GM23248 (cell line): ENCODE measurements around the gene KCNH5. TPM values are rescaled to one million over a fixed set of nuclear protein-coding genes. Genes with fewer than 3 reads are reported as not detected.

Experiments used
- DNase-seq: peaks from one replicate; pipeline ENCODE4 v3.0.0-alpha.2; 2015
- H2AFZ ChIP-seq: fragments of 200-600 bp; sonication (generic); 2 replicates; pipeline ENCODE4 v1.6.1; 2016; ENCODE audit warnings: antibody characterized with exemption
- H3F3A ChIP-seq: fragments of 200-600 bp; sonication (generic); 2 replicates; pipeline ENCODE4 v1.6.1; 2016; ENCODE audit warnings: mild to moderate bottlenecking, antibody characterized with exemption, mixed run types; ENCODE audit not compliant: insufficient read depth
- H3K27ac ChIP-seq: fragments of 200-600 bp; sonication (generic); 2 replicates; pipeline ENCODE4 v1.5.1; 2016; ENCODE audit warnings: mild to moderate bottlenecking
- H3K27me3 ChIP-seq: fragments of 200-600 bp; sonication (generic); replicated peaks from 2 replicates; pipeline ENCODE4 v1.6.1; 2016; ENCODE audit warnings: mild to moderate bottlenecking; ENCODE audit not compliant: insufficient read depth
- H3K36me3 ChIP-seq: fragments of 200-600 bp; sonication (generic); 2 replicates; pipeline ENCODE4 v1.6.1; 2016; ENCODE audit warnings: low read depth, mild to moderate bottlenecking
- H3K4me1 ChIP-seq: fragments of 200-600 bp; sonication (generic); 2 replicates; pipeline ENCODE4 v1.6.1; 2016; ENCODE audit warnings: mild to moderate bottlenecking; ENCODE audit not compliant: insufficient read depth
- H3K4me2 ChIP-seq: fragments of 200-600 bp; sonication (generic); one replicate; pipeline ENCODE4 v1.6.1; 2016; ENCODE audit warnings: mild to moderate bottlenecking; ENCODE audit not compliant: unreplicated experiment
- H3K4me3 ChIP-seq: fragments of 200-600 bp; sonication (generic); 2 replicates; pipeline ENCODE4 v1.5.1; 2016; ENCODE audit warnings: mild to moderate bottlenecking
- H3K79me2 ChIP-seq: fragments of 200-600 bp; sonication (generic); 2 replicates; pipeline ENCODE4 v1.6.1; 2016; ENCODE audit warnings: mild to moderate bottlenecking; ENCODE audit not compliant: insufficient read depth
- H3K9ac ChIP-seq: fragments of 200-600 bp; sonication (generic); 2 replicates; pipeline ENCODE4 v1.6.1; 2016; ENCODE audit warnings: mild to moderate bottlenecking
- H3K9me2 ChIP-seq: fragments of 200-600 bp; sonication (generic); 2 replicates; pipeline ENCODE4 v1.6.1; 2016; ENCODE audit warnings: mixed run types, mild to moderate bottlenecking, moderate library complexity; ENCODE audit not compliant: insufficient read depth
- H3K9me3 ChIP-seq: fragments of 200-600 bp; sonication (generic); one replicate; pipeline ENCODE4 v1.6.1; 2017; ENCODE audit warnings: low read depth
- H4K20me1 ChIP-seq: fragments of 200-600 bp; sonication (generic); 2 replicates; pipeline ENCODE4 v1.6.0; 2016; ENCODE audit not compliant: insufficient read depth
- EZH2 ChIP-seq: fragments of 200-600 bp; sonication (generic); IDR thresholded peaks from 2 replicates; pipeline ENCODE4 v1.6.1; 2018; ENCODE audit warnings: antibody characterized with exemption, mild to moderate bottlenecking; ENCODE audit not compliant: insufficient read depth, poor library complexity, severe bottlenecking
- EZH2phosphoT487 ChIP-seq: fragments of 200-600 bp; sonication (generic); IDR thresholded peaks from 2 replicates; pipeline ENCODE4 v1.6.1; 2018; ENCODE audit warnings: antibody characterized with exemption, moderate library complexity, mild to moderate bottlenecking, low read depth; ENCODE audit not compliant: insufficient read depth
- WGBS, 2 experiments: methylation state at CpG; one replicate each; pipeline ENCODE4 v1.1.6; 2015 to 2017; ENCODE audit warnings: low lambda C conversion rate in 2 of 2, low coverage in 1 of 2; ENCODE audit errors: missing lambda C conversion rate in 2 of 2; 5-methylcytosine and 5-hydroxymethylcytosine counted together
- in situ Hi-C: fragments of 300-500 bp; cut with MboI; formaldehyde crosslinking; loops from 2 replicates; pipeline ENCODE4 v1.15.0; 2020
- polyA plus RNA-seq: library from polyadenylated mRNA; unstranded; fragments of >200 nt; fragmentation: Nextera tagmentation; extraction: Ambion mirVana; gene quantifications from 2 replicates; pipeline ENCODE4 v1.2.1, GENCODE V29; 2016
- total RNA-seq: library from RNA; depleted of rRNA; stranded (reverse); fragments of >200 nt; shearing (Covaris generic); gene quantifications from 2 replicates; pipeline ENCODE4 v1.2.3, GENCODE V29; 2014

Gene KCNH5
- total and polyA plus RNA-seq, 2 experiments from 2014 or later, result not detected

- in situ Hi-C loops, result no loop called here
Measured at GRCh38 chr14:62739647-62740046, 305.6 kb downstream of the KCNH5 start.

DNA sequence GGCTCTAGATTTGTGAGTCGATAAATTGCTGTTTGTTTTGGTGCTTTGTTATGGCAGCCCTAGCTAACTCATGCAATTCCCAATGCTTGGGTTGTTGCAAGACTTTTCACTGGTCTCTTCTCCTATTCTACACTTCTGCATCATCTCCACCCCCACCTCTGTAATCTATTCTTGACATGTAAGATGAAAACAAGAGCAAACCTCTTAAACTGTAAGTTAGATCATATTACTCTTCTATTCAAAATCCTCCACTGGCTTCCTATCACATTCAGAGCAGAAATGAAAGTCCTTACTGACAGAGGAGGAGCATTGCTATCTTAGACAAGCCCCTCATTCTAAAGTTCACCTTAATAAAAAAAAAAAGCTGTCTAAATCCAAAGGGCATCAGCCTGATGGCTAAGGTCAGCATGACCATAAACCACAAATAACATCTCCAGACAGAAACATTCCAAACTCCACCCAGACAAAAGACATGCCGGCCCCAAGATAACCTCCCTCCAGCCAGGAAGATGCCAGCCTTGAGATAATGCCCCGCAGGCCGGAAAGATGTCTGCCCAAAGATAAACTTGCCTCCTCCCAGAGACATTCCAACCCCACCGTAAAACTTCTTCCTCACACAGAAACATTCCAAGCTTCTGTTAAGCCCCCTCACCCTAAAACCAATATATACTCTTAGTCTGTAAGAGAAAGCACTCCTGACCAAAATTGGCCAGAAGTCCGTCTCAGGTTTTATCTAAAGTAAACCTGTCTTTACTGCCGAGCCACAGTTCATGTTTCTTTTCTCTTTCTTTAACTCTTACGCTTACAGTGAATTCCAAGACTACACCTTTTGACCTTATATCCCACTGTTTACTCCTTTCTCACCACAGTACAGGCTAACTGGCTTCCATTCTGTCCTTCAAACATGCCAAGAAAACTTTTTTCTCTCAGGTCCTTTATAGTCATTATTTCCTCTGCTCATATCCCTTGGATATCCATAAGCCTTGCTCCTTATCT is 308.9 kb downstream of the KCNH5 start:
- Histone ChIP-seq H2AFZ (no peak overlapping the region), H4K20me1 (no peaks in the 10 kb centered on the region), H3K9me2 (no peaks in the 10 kb centered on the region), H3K9ac (no peak overlapping the region), H3K79me2 (no peaks in the 10 kb centered on the region), H3K36me3 (no peaks in the 10 kb centered on the region), H3K4me3 (no peak overlapping the region), H3K4me1 (no peaks in the 10 kb centered on the region), H3K27me3 (no peaks in the 10 kb centered on the region), H3F3A (no peaks in the 10 kb centered on the region), H3K4me2 (no peak overlapping the region), H3K27ac (no peak overlapping the region), H3K9me3 (no peaks in the 10 kb centered on the region)
- 32 to 34% methylated on average over 8 of the region's 8 CpGs for WGBS, 2 experiments
- no peak for DNase-seq
- TF ChIP-seq EZH2phosphoT487, result no peak
- TF ChIP-seq EZH2, result no peak
- in situ Hi-C loops, result no loop called here

More at GRCh38 chr14:62739647-62740046, 305.6 kb downstream of the KCNH5 start:
- no peak for DNase-seq
- no peak overlapping the region for H3K27ac ChIP-seq
- H2AFZ ChIP-seq, result no peak overlapping the region
- no peaks in the 10 kb centered on the region for H4K20me1 ChIP-seq
- 18 to 24% methylated on average over 3 of the region's 3 CpGs for WGBS, 2 experiments
- no peaks in the 10 kb centered on the region for H3K79me2 ChIP-seq
- no peaks in the 10 kb centered on the region for H3K9me2 ChIP-seq
- H3K4me2 ChIP-seq, result no peak overlapping the region
- no peaks in the 10 kb centered on the region for H3K4me1 ChIP-seq
- H3K9me3 ChIP-seq, result no peaks in the 10 kb centered on the region
- H3K4me3 ChIP-seq, result no peak overlapping the region
- H3K9ac ChIP-seq, result no peak overlapping the region
- no peaks in the 10 kb centered on the region for H3K36me3 ChIP-seq
- H3F3A ChIP-seq, result no peaks in the 10 kb centered on the region
- no peaks in the 10 kb centered on the region for H3K27me3 ChIP-seq
- TF ChIP-seq EZH2phosphoT487 (no peak), EZH2 (no peak)

GRCh38 chr14:62734831-62735230 is 310.4 kb downstream of the KCNH5 start:
- no peaks in the 10 kb centered on the region for H3K4me1 ChIP-seq
- H3K36me3 ChIP-seq, result no peaks in the 10 kb centered on the region
- H4K20me1 ChIP-seq, result no peaks in the 10 kb centered on the region
- H3K9ac ChIP-seq, result no peak overlapping the region
- TF ChIP-seq EZH2phosphoT487, result no peak
- TF ChIP-seq EZH2, result no peak
- H3K9me3 ChIP-seq, result no peaks in the 10 kb centered on the region
- WGBS, 2 experiments, result 8 to 18% methylated on average over 2 of the region's 2 CpGs
- no peak for DNase-seq
- in situ Hi-C loops, result no loop called here
- no peaks in the 10 kb centered on the region for H3F3A ChIP-seq
- H3K9me2 ChIP-seq, result no peaks in the 10 kb centered on the region
- H3K4me3 ChIP-seq, result no peak overlapping the region
- H2AFZ ChIP-seq, result no peak overlapping the region
- H3K27me3 ChIP-seq, result no peaks in the 10 kb centered on the region
- no peak overlapping the region for H3K27ac ChIP-seq
- H3K79me2 ChIP-seq, result no peaks in the 10 kb centered on the region
- no peak overlapping the region for H3K4me2 ChIP-seq

DNA sequence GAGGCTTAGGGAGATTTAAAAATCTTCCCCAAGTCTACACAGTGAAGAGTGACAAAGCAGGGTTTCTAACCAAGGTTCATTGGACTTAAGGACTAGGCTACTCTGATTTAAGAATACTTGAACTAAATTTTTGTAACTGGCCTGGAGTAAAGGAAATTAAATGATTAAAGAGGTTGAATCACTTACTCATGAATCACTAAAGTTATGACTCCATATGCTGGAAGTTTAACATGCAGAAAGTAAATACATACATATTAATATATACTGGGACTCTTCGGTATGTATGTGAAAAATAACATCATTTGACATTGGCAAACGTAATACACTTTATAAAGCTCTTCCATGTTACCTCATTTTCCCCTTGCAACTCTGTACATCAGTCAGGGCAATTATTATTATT is 322.9 kb downstream of the KCNH5 start:
- no peak overlapping the region for H2AFZ ChIP-seq
- no peaks in the 10 kb centered on the region for H3K27me3 ChIP-seq
- no peak for DNase-seq
- in situ Hi-C loops, result no loop called here
- no peak overlapping the region for H3K27ac ChIP-seq
- no peak overlapping the region for H3K4me3 ChIP-seq
- no peak overlapping the region for H3K4me2 ChIP-seq
- H3K9ac ChIP-seq, result no peak overlapping the region
- H3K36me3 ChIP-seq, result no peaks in the 10 kb centered on the region
- H3F3A ChIP-seq, result no peaks in the 10 kb centered on the region
- 19 to 27% methylated on average over 2 of the region's 2 CpGs for WGBS, 2 experiments
- H3K4me1 ChIP-seq, result no peaks in the 10 kb centered on the region
- no peaks in the 10 kb centered on the region for H3K9me3 ChIP-seq
- H4K20me1 ChIP-seq, result no peaks in the 10 kb centered on the region
- no peaks in the 10 kb centered on the region for H3K79me2 ChIP-seq
- TF ChIP-seq EZH2 (no peak), EZH2phosphoT487 (no peak)
- 0 out of 2 replicates have a peak, but pooled peaks cover 4% of the 10 kb centered on the region for H3K9me2 ChIP-seq
